ENCODE data around the gene CLDN6.
A peak's percentile ranks its signal among the peaks of the same experiment; 100 is the strongest.

CLDN6 gene

GRCh38 chr16:2987286-2987685, 30.7 kb downstream of the CLDN6 start:
- no peak for DNase-seq (ENCODE audit: low read depth)

GRCh38 chr16:2986623-2987188, 31.3 kb downstream of the CLDN6 start:
- DNase-seq (ENCODE audit: low read depth): no peak

GRCh38 chr16:2985893-2986355, 32.1 kb downstream of the CLDN6 start:
- no peak for DNase-seq (ENCODE audit: low read depth)

- DNase-seq (ENCODE audit: low read depth): no peak
These were observed 32.5 kb downstream of the CLDN6 start for GRCh38 chr16:2985462-2985861.

GRCh38 chr16:2983706-2984136, 34.3 kb downstream of the CLDN6 start:
- DNase-seq (ENCODE audit: low read depth): peak; percentile 47

- DNase-seq (ENCODE audit: low read depth): no peak
These were observed 35.6 kb downstream of the CLDN6 start for GRCh38 chr16:2982402-2982801.

- DNase-seq (ENCODE audit: low read depth): no peak
These were observed 36.1 kb downstream of the CLDN6 start for GRCh38 chr16:2981899-2982250.

- DNase-seq (ENCODE audit: low read depth): no peak
These were observed 36.6 kb downstream of the CLDN6 start for GRCh38 chr16:2981177-2981898.

GRCh38 chr16:2980227-2981176, 37.5 kb downstream of the CLDN6 start, which contains the start of gene PKMYT1:
TSS of gene PKMYT1 (minus strand) at chr16:2980446. CDS start at chr16:2979657, 789 bp downstream.
- peak; percentile 92 for DNase-seq (ENCODE audit: low read depth)

- DNase-seq (ENCODE audit: low read depth): no peak
These were observed 38.2 kb downstream of the CLDN6 start for GRCh38 chr16:2979669-2980226.

GRCh38 chr16:2977440-2977839, 40.5 kb downstream of the CLDN6 start:
- DNase-seq (ENCODE audit: low read depth): no peak

GRCh38 chr16:2976673-2977072, 41.3 kb downstream of the CLDN6 start:
- DNase-seq (ENCODE audit: low read depth): no peak

- DNase-seq (ENCODE audit: low read depth): no peak
These were observed 41.8 kb downstream of the CLDN6 start for GRCh38 chr16:2976201-2976600.

- DNase-seq (ENCODE audit: low read depth): no peak
These were observed 42.7 kb downstream of the CLDN6 start for GRCh38 chr16:2975161-2975795.

- no peak for DNase-seq (ENCODE audit: low read depth)
These were observed 43.5 kb downstream of the CLDN6 start for GRCh38 chr16:2974319-2975056.

GRCh38 chr16:2973605-2974318, 44.2 kb downstream of the CLDN6 start:
- no peak for DNase-seq (ENCODE audit: low read depth)

GRCh38 chr16:2973093-2973492, 44.9 kb downstream of the CLDN6 start:
- DNase-seq (ENCODE audit: low read depth): no peak

- DNase-seq (ENCODE audit: low read depth): no peak
These were observed 45.8 kb downstream of the CLDN6 start for GRCh38 chr16:2971985-2972784.

GRCh38 chr16:2971134-2971984, 46.6 kb downstream of the CLDN6 start:
- DNase-seq (ENCODE audit: low read depth): no peak

Data from stimulated activated CD8-positive, alpha-beta memory T cell treated with anti-CD3 and anti-CD28 coated beads, Interleukin-12 subunit alpha, Interleukin-12 subunit beta, amount 100 ng/mL, for 4 hours (primary cell).